ENCODE results near the gene YY2.

DNA sequence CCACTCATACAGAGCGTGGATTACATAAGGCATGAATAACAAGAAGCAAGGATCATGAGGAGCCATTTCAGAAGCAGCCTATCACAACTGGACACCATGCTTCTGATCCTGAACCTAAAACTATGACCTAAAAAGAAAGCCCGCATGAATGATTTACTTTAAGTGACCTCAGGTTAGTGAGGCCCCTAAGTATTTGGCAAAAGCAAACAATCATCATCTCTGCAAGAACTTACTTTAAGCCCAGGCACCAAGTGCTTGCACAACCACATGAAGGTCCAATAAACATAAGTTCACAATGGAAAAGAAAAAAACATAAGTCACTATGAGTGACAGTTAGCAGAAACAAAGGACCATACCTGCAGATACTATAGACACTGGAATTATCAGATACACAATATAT, 24.3 kb upstream of the YY2 start:
- no peak for TF ChIP-seq POLR2A (IDR thresholded peaks at IDR 0.05; ENCODE audit: low read length)
- TF ChIP-seq, protein P1, sequence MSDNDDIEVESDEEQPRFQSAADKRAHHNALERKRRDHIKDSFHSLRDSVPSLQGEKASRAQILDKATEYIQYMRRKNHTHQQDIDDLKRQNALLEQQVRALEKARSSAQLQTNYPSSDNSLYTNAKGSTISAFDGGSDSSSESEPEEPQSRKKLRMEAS (IDR thresholded peaks at IDR 0.05): no peak
- TF ChIP-seq, protein P2, sequence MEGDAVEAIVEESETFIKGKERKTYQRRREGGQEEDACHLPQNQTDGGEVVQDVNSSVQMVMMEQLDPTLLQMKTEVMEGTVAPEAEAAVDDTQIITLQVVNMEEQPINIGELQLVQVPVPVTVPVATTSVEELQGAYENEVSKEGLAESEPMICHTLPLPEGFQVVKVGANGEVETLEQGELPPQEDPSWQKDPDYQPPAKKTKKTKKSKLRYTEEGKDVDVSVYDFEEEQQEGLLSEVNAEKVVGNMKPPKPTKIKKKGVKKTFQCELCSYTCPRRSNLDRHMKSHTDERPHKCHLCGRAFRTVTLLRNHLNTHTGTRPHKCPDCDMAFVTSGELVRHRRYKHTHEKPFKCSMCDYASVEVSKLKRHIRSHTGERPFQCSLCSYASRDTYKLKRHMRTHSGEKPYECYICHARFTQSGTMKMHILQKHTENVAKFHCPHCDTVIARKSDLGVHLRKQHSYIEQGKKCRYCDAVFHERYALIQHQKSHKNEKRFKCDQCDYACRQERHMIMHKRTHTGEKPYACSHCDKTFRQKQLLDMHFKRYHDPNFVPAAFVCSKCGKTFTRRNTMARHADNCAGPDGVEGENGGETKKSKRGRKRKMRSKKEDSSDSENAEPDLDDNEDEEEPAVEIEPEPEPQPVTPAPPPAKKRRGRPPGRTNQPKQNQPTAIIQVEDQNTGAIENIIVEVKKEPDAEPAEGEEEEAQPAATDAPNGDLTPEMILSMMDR (IDR thresholded peaks at IDR 0.05): no peak
- TF ChIP-seq HOXB5 (CRISPR knock-in tag; IDR thresholded peaks at IDR 0.05): no peak
- no peak for TF ChIP-seq ESRRA (IDR thresholded peaks at IDR 0.05; ENCODE audit: borderline replicate concordance, low read length)
- TF ChIP-seq MYC (IDR thresholded peaks at IDR 0.05; ENCODE audit: borderline replicate concordance, low read length): no peak
- TF ChIP-seq FOSL2 (IDR thresholded peaks at IDR 0.05): no peak
- no peak for TF ChIP-seq FOSL2 (CRISPR knock-in tag; IDR thresholded peaks at IDR 0.05)
- TF ChIP-seq CHD2 (IDR thresholded peaks at IDR 0.05; ENCODE audit: low read length, partially characterized antibody): no peak
- TF ChIP-seq SMC3 (IDR thresholded peaks at IDR 0.05): no peak
- TF ChIP-seq, protein P3, sequence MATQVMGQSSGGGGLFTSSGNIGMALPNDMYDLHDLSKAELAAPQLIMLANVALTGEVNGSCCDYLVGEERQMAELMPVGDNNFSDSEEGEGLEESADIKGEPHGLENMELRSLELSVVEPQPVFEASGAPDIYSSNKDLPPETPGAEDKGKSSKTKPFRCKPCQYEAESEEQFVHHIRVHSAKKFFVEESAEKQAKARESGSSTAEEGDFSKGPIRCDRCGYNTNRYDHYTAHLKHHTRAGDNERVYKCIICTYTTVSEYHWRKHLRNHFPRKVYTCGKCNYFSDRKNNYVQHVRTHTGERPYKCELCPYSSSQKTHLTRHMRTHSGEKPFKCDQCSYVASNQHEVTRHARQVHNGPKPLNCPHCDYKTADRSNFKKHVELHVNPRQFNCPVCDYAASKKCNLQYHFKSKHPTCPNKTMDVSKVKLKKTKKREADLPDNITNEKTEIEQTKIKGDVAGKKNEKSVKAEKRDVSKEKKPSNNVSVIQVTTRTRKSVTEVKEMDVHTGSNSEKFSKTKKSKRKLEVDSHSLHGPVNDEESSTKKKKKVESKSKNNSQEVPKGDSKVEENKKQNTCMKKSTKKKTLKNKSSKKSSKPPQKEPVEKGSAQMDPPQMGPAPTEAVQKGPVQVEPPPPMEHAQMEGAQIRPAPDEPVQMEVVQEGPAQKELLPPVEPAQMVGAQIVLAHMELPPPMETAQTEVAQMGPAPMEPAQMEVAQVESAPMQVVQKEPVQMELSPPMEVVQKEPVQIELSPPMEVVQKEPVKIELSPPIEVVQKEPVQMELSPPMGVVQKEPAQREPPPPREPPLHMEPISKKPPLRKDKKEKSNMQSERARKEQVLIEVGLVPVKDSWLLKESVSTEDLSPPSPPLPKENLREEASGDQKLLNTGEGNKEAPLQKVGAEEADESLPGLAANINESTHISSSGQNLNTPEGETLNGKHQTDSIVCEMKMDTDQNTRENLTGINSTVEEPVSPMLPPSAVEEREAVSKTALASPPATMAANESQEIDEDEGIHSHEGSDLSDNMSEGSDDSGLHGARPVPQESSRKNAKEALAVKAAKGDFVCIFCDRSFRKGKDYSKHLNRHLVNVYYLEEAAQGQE (IDR thresholded peaks at IDR 0.05): no peak
- TF ChIP-seq HOXA7 (CRISPR knock-in tag; IDR thresholded peaks at IDR 0.05): no peak
- TF ChIP-seq, protein P4, sequence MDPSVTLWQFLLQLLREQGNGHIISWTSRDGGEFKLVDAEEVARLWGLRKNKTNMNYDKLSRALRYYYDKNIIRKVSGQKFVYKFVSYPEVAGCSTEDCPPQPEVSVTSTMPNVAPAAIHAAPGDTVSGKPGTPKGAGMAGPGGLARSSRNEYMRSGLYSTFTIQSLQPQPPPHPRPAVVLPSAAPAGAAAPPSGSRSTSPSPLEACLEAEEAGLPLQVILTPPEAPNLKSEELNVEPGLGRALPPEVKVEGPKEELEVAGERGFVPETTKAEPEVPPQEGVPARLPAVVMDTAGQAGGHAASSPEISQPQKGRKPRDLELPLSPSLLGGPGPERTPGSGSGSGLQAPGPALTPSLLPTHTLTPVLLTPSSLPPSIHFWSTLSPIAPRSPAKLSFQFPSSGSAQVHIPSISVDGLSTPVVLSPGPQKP (IDR thresholded peaks at IDR 0.05; ENCODE audit: low read depth, low read length): no peak
- no peak for TF ChIP-seq CBX2 (IDR thresholded peaks at IDR 0.05; ENCODE audit: borderline replicate concordance, low read depth)
- TF ChIP-seq, protein P5, sequence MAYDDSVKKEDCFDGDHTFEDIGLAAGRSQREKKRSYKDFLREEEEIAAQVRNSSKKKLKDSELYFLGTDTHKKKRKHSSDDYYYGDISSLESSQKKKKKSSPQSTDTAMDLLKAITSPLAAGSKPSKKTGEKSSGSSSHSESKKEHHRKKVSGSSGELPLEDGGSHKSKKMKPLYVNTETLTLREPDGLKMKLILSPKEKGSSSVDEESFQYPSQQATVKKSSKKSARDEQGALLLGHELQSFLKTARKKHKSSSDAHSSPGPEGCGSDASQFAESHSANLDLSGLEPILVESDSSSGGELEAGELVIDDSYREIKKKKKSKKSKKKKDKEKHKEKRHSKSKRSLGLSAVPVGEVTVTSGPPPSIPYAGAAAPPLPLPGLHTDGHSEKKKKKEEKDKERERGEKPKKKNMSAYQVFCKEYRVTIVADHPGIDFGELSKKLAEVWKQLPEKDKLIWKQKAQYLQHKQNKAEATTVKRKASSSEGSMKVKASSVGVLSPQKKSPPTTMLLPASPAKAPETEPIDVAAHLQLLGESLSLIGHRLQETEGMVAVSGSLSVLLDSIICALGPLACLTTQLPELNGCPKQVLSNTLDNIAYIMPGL (CRISPR knock-in tag; IDR thresholded peaks at IDR 0.05; ENCODE audit: borderline replicate concordance): no peak
